K562 (cell line): ENCODE measurements around the gene FLVCR2. TPM values are rescaled to one million over a fixed set of nuclear protein-coding genes. Genes with fewer than 3 reads are reported as not detected.

Experiments
- CBX5 ChIP-seq: IDR thresholded peaks from 2 replicates; pipeline ENCODE4 v1.6.1; 2014; ENCODE audit warnings: low read depth, borderline replicate concordance
- EP300 ChIP-seq: IDR thresholded peaks from 2 replicates; pipeline ENCODE4 v1.6.1; 2012; ENCODE audit warnings: low read length, improper control_type of control experiment
- NRF1 ChIP-seq, 2 experiments: fragments of 450-650 bp; IDR thresholded peaks in 1 of 2; conservative IDR thresholded peaks in 1 of 2; 2 replicates each; pipeline ENCODE4 v1.6.1; 2014; ENCODE audit warnings: mild to moderate bottlenecking in 2 of 2
- OTX1 ChIP-seq: fragments of 450-650 bp; formaldehyde crosslinking; IDR thresholded peaks from 2 replicates; pipeline ENCODE4 v1.4.0; 2022; ENCODE audit warnings: mild to moderate bottlenecking
- ZBTB12 ChIP-seq: fragments of 250-450 bp; sonication (Bioruptor Pico); IDR thresholded peaks from 2 replicates; pipeline ENCODE4 v1.4.0; 2020
- polyA plus RNA-seq, 8 experiments: library from polyadenylated mRNA; depleted of rRNA in 4 of 8; stranded (reverse) in 5 of 8; unstranded in 3 of 8; fragments of >200 nt; fragmentation: Nextera tagmentation in 2 of 8; fragmentation: Illumina TruSeq in 1 of 8; extraction: Ambion mirVana in 2 of 8; extraction: Trizol in 1 of 8; gene quantifications; 2 replicates each; pipeline versions ENCODE4 v1.2.1 to v1.2.3, GENCODE V29; 2011 to 2014; ENCODE audit warnings: inconsistent platforms in 1 of 8, missing spikeins in 1 of 8
- total RNA-seq, 7 experiments: library from RNA; depleted of rRNA in 6 of 7; stranded (reverse); fragments of >200 nt in 6 of 7; fragmentation: Illumina TruSeq in 2 of 7; extraction: Trizol in 2 of 7; gene quantifications; 2 replicates each; pipeline versions ENCODE4 v1.2.1 to v1.2.3, GENCODE V29; 2011 to 2021; ENCODE audit warnings: low replicate concordance in 1 of 7
- TF ChIP-seq, protein P1 (sequence below): sonication (generic); formaldehyde crosslinking; IDR thresholded peaks from 2 replicates; pipeline ENCODE4 v1.8.0; 2023; ENCODE audit warnings: mild to moderate bottlenecking, missing genetic modification reagents

The FLVCR2 gene
- total and polyA plus RNA-seq, 9 of the 15 experiments (the other 6 are each of a cell fraction or from before 2014, with no cell fraction given) = 1.5 TPM; not detected in 8

DNA sequence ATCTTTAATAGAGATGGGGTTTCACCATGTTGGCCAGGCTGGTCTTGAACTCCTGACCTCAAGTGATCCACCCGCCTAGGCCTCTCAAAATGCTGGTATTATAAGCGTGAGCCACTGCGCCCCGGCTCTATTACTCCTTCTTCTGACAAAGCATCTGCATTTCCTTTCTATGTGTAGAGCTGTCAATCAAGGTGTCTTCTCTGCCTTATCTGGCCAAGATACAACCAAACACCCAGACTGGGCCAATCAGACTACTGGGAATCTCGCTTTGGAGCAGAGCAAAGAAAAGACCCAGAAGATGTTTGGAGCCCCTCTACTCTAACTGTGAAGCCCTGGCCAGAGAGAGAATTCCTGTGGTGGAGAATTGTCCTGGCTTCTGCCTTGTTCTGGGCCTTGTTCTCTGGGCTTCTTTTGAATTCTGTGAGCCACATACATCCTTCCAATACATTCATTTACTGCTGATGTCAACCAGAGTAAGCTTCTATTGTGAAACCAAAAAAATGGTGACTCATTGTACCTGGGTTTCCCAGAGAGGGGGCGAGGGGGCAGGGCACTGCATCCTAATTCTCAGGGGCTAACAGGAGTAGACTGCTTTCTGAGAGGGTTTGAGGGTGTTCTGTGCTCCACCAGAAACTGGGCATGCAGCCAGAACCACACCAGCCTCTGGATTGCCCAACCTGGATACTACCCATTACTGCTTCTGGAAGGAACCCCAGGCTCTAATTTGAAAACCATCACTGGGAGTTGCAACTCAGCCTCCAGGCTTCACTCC lies 18.8 kb upstream of the FLVCR2 start (continued):
- no peak for TF ChIP-seq CBX5
- TF ChIP-seq ZBTB12 = no peak
- TF ChIP-seq NRF1 (conservative IDR thresholded peaks at IDR 0.05 in 1 of 2, IDR thresholded peaks at IDR 0.05 in 1 of 2) = no peak
- TF ChIP-seq, protein P1, sequence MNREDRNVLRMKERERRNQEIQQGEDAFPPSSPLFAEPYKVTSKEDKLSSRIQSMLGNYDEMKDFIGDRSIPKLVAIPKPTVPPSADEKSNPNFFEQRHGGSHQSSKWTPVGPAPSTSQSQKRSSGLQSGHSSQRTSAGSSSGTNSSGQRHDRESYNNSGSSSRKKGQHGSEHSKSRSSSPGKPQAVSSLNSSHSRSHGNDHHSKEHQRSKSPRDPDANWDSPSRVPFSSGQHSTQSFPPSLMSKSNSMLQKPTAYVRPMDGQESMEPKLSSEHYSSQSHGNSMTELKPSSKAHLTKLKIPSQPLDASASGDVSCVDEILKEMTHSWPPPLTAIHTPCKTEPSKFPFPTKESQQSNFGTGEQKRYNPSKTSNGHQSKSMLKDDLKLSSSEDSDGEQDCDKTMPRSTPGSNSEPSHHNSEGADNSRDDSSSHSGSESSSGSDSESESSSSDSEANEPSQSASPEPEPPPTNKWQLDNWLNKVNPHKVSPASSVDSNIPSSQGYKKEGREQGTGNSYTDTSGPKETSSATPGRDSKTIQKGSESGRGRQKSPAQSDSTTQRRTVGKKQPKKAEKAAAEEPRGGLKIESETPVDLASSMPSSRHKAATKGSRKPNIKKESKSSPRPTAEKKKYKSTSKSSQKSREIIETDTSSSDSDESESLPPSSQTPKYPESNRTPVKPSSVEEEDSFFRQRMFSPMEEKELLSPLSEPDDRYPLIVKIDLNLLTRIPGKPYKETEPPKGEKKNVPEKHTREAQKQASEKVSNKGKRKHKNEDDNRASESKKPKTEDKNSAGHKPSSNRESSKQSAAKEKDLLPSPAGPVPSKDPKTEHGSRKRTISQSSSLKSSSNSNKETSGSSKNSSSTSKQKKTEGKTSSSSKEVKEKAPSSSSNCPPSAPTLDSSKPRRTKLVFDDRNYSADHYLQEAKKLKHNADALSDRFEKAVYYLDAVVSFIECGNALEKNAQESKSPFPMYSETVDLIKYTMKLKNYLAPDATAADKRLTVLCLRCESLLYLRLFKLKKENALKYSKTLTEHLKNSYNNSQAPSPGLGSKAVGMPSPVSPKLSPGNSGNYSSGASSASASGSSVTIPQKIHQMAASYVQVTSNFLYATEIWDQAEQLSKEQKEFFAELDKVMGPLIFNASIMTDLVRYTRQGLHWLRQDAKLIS (CRISPR knock-in tag) = no peak
- no peak for TF ChIP-seq OTX1 (CRISPR knock-in tag)
- TF ChIP-seq EP300 = no peak
